GM12872 (cell line): ENCODE data around the gene KRTAP4-9.
"Not testable (repeated sequence)": the region's sequence is repeated elsewhere in the genome, so short reads cannot be mapped to it uniquely, and the experiment has no call there.

Experiments
- TF ChIP-seq, protein P1 (sequence below): IDR thresholded peaks from 3 replicates; pipeline ENCODE4 v1.5.1; 2011; ENCODE audit warnings: low read depth, mild to moderate bottlenecking, low read length, moderate library complexity; ENCODE audit not compliant: insufficient read depth

KRTAP4-9 gene

DNA sequence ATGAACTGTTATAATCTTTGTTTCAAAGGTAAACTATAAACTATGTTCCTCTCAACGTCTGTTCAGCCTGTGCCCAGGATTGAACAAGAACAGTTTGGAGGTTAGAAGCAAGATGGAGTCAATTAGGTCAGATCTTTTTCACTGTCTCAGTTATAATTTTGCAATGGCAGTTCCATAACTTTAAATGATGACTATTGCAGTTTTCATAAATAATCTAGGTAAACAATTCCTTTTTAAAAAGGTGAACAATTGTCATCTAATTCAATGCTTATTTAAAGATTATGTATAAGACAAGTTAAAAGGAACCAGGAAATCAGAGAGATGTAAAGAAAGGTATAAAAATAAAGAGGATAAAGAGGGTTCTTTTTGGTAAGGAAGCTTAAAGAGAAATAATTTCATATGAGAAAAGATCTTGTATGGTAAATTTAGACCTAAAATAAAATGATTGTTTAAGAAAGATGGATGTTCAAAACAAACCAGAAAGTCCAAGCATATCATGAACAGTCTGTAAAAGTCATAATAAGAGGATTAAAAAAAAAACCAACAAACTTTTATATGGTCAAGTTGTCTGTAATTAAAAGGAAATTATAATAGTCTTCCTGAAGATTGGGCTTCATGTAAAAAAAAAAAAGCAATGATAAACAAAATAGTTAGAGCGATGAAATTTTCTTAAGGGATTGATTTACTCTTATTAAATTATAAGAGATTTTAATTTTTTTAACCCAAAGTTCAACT lies 6.1 kb downstream of the KRTAP4-9 start:
- TF ChIP-seq, protein P1, sequence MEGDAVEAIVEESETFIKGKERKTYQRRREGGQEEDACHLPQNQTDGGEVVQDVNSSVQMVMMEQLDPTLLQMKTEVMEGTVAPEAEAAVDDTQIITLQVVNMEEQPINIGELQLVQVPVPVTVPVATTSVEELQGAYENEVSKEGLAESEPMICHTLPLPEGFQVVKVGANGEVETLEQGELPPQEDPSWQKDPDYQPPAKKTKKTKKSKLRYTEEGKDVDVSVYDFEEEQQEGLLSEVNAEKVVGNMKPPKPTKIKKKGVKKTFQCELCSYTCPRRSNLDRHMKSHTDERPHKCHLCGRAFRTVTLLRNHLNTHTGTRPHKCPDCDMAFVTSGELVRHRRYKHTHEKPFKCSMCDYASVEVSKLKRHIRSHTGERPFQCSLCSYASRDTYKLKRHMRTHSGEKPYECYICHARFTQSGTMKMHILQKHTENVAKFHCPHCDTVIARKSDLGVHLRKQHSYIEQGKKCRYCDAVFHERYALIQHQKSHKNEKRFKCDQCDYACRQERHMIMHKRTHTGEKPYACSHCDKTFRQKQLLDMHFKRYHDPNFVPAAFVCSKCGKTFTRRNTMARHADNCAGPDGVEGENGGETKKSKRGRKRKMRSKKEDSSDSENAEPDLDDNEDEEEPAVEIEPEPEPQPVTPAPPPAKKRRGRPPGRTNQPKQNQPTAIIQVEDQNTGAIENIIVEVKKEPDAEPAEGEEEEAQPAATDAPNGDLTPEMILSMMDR, result no peak

DNA sequence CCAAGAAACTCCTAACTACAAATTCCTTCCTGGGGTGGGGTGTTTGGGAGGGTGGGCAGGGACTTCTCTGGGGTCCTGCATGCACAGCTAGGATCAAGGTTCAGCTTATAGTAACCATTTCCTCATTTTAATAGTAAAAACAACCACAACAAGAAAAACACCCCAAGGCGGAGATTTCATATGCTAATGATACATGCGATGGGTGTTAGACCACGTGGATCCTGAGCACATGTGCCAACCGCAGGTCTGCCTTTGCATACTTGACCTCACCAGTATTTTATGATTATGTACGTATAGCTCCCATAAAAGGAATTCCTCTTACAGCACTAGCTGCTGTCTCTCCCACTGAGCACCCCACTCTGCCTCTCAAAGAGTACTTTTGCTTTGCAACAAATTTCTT lies 11.1 kb downstream of the KRTAP4-9 start:
- TF ChIP-seq, protein P1, result no peak

DNA sequence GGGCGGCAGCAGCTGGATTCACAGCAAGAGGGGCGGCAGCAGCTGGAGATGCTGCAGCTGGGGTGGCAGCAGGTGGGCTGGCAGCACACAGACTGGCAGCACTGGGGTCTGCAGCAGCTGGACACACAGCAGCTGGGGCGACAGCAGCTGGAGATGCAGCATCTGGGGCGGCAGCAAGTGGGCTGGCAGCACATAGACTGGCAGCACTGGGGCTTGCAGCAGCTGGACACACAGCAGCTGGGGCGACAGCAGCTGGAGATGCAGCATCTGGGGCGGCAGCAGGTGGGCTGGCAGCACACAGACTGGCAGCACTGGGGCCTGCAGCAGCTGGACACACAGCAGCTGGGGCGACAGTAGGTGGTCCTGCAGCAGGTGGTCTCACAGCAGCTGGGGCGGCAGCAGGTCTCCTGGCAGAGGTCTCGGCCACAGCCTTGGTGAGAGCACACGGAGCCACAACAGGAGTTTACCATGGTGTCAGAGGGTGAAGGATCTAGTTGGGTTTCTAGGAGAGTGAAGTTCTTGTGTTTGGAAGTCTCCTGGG lies 12.7 kb downstream of the KRTAP4-9 start, which contains the start of gene KRTAP4-11:
TSS of gene KRTAP4-11 (minus strand) at position 528 of the 541 bp plus-strand sequence. CDS start at position 470, 58 bp downstream.
- TF ChIP-seq, protein P1, result not testable (repeated sequence)

DNA sequence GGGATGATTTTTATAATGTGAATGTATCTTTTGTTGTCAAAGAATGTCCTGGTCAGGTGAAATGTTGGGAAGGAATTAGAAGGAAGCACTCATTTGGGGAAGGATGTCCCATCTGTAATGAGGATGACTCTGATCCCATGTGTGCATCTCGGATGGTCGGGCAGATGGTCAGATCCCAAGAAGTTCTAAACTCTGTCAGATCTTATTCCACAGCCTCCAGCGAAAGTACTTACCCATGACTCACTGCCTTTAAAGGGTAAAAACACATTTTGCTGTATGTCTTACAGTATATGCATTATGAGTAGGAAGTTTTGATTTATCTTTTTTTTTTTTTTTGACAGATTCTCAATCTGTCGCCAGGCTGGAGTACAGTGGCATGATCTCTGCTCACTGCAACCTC lies 13.5 kb downstream of the KRTAP4-9 start:
- TF ChIP-seq, protein P1, result no peak

DNA sequence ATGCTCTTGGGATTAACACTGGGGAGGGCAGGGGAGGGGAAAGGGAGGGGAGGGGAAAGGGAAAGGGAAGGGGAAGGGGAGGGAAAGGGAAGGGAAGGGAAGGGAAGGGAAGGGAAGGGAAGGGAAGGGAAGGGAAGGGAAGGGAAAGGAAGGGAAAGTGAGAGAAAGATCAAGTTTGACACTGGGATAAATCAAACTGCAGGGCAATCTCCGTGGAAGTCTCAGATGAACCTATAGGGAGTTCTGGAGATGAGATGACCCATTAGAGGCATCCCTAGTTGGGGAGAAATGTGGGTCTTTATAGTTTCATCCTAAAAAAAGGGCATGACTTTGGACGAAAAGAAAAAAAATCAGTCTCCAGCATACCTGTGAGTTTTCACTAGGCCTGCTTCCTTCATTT lies 16.6 kb downstream of the KRTAP4-9 start:
- TF ChIP-seq, protein P1, result no peak

DNA sequence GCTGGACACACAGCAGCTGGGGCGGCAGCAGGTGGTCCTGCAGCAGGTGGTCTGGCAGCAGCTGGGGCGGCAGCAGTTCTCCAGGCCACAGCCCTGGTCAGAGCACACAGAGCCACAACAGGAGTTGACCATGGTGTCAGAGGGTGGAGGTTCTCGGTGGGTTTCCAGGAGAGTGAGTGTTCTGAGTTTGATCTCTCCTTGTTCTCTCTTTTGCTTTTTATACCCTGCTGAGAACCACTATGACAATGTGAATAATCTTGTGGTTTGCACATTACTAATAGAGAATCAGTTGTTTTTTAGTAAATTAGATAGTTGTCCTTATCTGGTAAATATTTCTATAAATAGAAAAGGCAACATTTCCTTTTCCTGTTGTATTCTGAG lies 18.8 kb downstream of the KRTAP4-9 start, which contains the start of gene KRTAP4-12:
TSS of gene KRTAP4-12 (minus strand) at position 192 of the 381 bp plus-strand sequence. CDS start at position 132, 60 bp downstream.
- TF ChIP-seq, protein P1, result not testable (repeated sequence)

DNA sequence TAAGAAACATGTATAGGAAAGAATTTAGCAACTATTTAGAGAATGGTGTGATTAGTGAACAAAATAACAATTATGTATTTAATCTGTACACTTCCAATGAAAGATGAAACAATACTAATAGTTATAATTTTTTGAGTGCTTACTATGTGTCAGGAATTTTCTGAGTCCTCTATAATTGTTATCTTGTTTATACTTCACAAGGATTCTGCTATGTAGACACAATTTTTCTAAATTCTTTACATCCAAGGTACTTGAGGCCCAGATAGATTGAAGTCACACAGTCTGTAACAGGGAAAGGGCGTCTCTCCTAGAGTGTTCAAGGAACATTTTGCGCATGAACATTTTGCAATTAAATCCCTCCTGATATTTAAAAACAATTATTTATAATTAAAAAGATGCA lies 19.9 kb downstream of the KRTAP4-9 start:
- TF ChIP-seq, protein P1, result no peak
